ENCODE measurements around the gene ZMAT3.

ZMAT3 gene

DNA sequence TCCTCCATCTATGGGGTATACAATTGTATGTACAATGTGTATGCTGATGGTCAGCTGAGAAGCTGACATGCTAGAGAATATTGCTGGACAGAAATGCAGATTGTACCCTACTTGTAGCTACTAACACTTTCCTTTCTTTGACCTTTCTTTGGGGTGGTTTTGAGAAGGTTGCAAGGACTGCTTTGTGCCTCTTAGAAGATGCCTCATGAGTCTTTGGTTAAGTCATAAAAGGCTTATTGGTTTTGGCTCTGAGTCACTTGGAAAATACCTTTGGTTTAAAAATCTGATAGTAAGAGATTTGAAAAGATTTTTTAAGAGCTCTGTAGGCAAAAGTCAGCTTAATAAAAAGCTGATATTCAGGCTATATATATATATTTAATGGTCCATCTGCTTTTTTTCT lies 71.5 kb downstream of the ZMAT3 start:
- Histone ChIP-seq H3K36me3 (replicated peaks; ENCODE audit: insufficient read depth, low read length) (no peaks in the 10 kb centered on the region), H3K27me3 (replicated peaks; ENCODE audit: insufficient read depth, low read length) (no peaks in the 10 kb centered on the region), H3K4me3 (ENCODE audit: low read length) (no peak overlapping the region), H4K20me1 (ENCODE audit: insufficient read depth, low read length) (no peaks in the 10 kb centered on the region), H3K4me2 (ENCODE audit: low read depth, low read length) (no peak overlapping the region), H3K79me2 (ENCODE audit: low read length) (no peaks in the 10 kb centered on the region), H2AFZ (ENCODE audit: low read length) (no peak overlapping the region), H3K9me2 (replicated peaks; ENCODE audit: insufficient read depth, low read length) (no peaks in the 10 kb centered on the region), H3K9me3 (replicated peaks; ENCODE audit: insufficient read depth, low read length) (no peaks in the 10 kb centered on the region), H3K9ac (ENCODE audit: low read length) (no peak overlapping the region), H3K4me1 (ENCODE audit: low read length) (no peaks in the 10 kb centered on the region), H3K27ac (ENCODE audit: low read length) (no peak overlapping the region), H3F3A (ENCODE audit: insufficient read depth, low read length) (no peaks in the 10 kb centered on the region)
- DNase-seq = no peak
- TF ChIP-seq, protein P1, sequence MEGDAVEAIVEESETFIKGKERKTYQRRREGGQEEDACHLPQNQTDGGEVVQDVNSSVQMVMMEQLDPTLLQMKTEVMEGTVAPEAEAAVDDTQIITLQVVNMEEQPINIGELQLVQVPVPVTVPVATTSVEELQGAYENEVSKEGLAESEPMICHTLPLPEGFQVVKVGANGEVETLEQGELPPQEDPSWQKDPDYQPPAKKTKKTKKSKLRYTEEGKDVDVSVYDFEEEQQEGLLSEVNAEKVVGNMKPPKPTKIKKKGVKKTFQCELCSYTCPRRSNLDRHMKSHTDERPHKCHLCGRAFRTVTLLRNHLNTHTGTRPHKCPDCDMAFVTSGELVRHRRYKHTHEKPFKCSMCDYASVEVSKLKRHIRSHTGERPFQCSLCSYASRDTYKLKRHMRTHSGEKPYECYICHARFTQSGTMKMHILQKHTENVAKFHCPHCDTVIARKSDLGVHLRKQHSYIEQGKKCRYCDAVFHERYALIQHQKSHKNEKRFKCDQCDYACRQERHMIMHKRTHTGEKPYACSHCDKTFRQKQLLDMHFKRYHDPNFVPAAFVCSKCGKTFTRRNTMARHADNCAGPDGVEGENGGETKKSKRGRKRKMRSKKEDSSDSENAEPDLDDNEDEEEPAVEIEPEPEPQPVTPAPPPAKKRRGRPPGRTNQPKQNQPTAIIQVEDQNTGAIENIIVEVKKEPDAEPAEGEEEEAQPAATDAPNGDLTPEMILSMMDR (IDR thresholded peaks at IDR 0.05; ENCODE audit: low read length) = no peak
- no peak for TF ChIP-seq EZH2phosphoT487 (IDR thresholded peaks at IDR 0.05; ENCODE audit: low read length)
- TF ChIP-seq EZH2 (optimal IDR thresholded peaks at IDR 0.05; ENCODE audit: low read depth, low read length) = no peak

DNA sequence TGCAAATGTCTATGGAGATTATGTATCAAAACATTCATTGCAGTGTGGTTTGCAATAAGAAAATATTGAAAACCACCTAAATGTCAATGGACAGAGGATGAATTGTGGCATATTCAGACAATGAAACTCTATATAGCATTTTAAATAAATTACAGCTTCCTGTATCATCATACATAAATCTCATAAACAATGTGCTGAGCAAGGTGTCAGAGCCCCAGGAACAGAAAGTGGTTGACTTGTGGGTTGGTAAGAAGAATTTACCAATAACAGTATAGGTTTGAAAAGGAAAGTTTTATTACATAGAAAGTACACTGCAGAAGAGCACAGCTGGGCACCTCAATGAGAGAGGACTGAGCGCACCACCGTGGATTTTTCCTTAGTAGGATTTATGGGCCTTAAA lies 75.2 kb downstream of the ZMAT3 start:
- Histone ChIP-seq H3K9ac (ENCODE audit: low read length) (no peak overlapping the region), H3K4me1 (ENCODE audit: low read length) (no peaks in the 10 kb centered on the region), H3K4me2 (ENCODE audit: low read depth, low read length) (no peak overlapping the region), H3K79me2 (ENCODE audit: low read length) (no peaks in the 10 kb centered on the region), H4K20me1 (ENCODE audit: insufficient read depth, low read length) (no peaks in the 10 kb centered on the region), H3F3A (ENCODE audit: insufficient read depth, low read length) (no peaks in the 10 kb centered on the region), H2AFZ (ENCODE audit: low read length) (no peak overlapping the region), H3K9me3 (replicated peaks; ENCODE audit: insufficient read depth, low read length) (no peaks in the 10 kb centered on the region), H3K36me3 (replicated peaks; ENCODE audit: insufficient read depth, low read length) (no peaks in the 10 kb centered on the region), H3K9me2 (replicated peaks; ENCODE audit: insufficient read depth, low read length) (no peaks in the 10 kb centered on the region), H3K27me3 (replicated peaks; ENCODE audit: insufficient read depth, low read length) (no peaks in the 10 kb centered on the region), H3K4me3 (ENCODE audit: low read length) (no peak overlapping the region), H3K27ac (ENCODE audit: low read length) (no peak overlapping the region)
- no peak for DNase-seq
- TF ChIP-seq EZH2phosphoT487 (IDR thresholded peaks at IDR 0.05; ENCODE audit: low read length) (no peak), EZH2 (optimal IDR thresholded peaks at IDR 0.05; ENCODE audit: low read depth, low read length) (no peak)
- TF ChIP-seq, protein P1 (IDR thresholded peaks at IDR 0.05; ENCODE audit: low read length) = no peak

DNA sequence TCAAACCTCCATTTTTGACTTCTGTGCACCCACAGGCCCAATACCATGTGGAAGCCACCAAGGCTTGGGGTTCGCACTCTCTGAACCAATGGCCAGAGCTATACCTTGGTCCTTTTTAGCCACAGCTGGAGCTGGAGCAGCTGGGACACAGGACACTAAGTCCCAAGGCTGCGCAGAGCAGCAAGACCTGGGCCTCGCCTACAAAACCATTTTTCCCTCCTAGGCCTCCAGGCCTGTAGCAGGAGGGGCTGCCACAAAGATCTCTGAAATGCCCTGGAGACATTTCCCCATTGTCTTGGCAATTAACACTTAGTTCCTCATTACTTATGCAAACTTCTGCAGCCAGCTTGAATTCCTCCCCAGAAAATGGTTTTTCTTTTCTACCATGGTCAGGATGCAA lies 81.3 kb downstream of the ZMAT3 start:
- Histone ChIP-seq H3K4me1 (ENCODE audit: low read length) (no peaks in the 10 kb centered on the region), H3K79me2 (ENCODE audit: low read length) (no peaks in the 10 kb centered on the region), H3K27me3 (replicated peaks; ENCODE audit: insufficient read depth, low read length) (no peaks in the 10 kb centered on the region), H2AFZ (ENCODE audit: low read length) (no peak overlapping the region), H3K9me2 (replicated peaks; ENCODE audit: insufficient read depth, low read length) (no peaks in the 10 kb centered on the region), H3K9ac (ENCODE audit: low read length) (no peak overlapping the region), H3F3A (ENCODE audit: insufficient read depth, low read length) (no peaks in the 10 kb centered on the region), H3K27ac (ENCODE audit: low read length) (no peak overlapping the region), H3K4me3 (ENCODE audit: low read length) (no peak overlapping the region), H3K36me3 (replicated peaks; ENCODE audit: insufficient read depth, low read length) (no peaks in the 10 kb centered on the region), H3K4me2 (ENCODE audit: low read depth, low read length) (no peak overlapping the region), H4K20me1 (ENCODE audit: insufficient read depth, low read length) (no peaks in the 10 kb centered on the region), H3K9me3 (replicated peaks; ENCODE audit: insufficient read depth, low read length) (no peaks in the 10 kb centered on the region)
- TF ChIP-seq EZH2phosphoT487 (IDR thresholded peaks at IDR 0.05; ENCODE audit: low read length) (no peak), EZH2 (optimal IDR thresholded peaks at IDR 0.05; ENCODE audit: low read depth, low read length) (no peak)
- TF ChIP-seq, protein P1 (IDR thresholded peaks at IDR 0.05; ENCODE audit: low read length) = no peak
- no peak for DNase-seq

Measured in MM.1S (cell line).